OCI-LY1 (cell line): ENCODE data around the gene LIFR.

Experiments
- H2AFZ ChIP-seq: fragments of 200-600 bp; sonication (generic), shearing (Covaris generic); 2 replicates; pipeline ENCODE4 v1.6.0; 2014; ENCODE audit warnings: antibody characterized with exemption, mild to moderate bottlenecking, low read length
- H3F3A ChIP-seq: fragments of 200-600 bp; sonication (generic), shearing (Covaris generic); 2 replicates; pipeline ENCODE4 v1.6.0; 2014; ENCODE audit warnings: mild to moderate bottlenecking, antibody characterized with exemption, low read length, moderate library complexity; ENCODE audit not compliant: insufficient read depth
- H3K27ac ChIP-seq: fragments of 200-600 bp; sonication (generic); 2 replicates; pipeline ENCODE4 v1.5.1; 2014; ENCODE audit warnings: low read length, mixed run types, mild to moderate bottlenecking, low read depth; ENCODE audit not compliant: poor library complexity, severe bottlenecking
- H3K27me3 ChIP-seq: fragments of 200-600 bp; sonication (generic); 2 replicates; pipeline ENCODE4 v1.6.0; 2014; ENCODE audit warnings: antibody characterized with exemption, mild to moderate bottlenecking, low read length, moderate library complexity; ENCODE audit not compliant: insufficient read depth
- H3K36me3 ChIP-seq: fragments of 200-600 bp; sonication (generic); 2 replicates; pipeline ENCODE4 v1.6.1; 2014; ENCODE audit warnings: mild to moderate bottlenecking, antibody characterized with exemption, low read length, moderate library complexity, mixed read lengths; ENCODE audit not compliant: insufficient read depth
- H3K4me1 ChIP-seq: fragments of 200-600 bp; sonication (generic); 2 replicates; pipeline ENCODE4 v1.5.1; 2014; ENCODE audit warnings: mild to moderate bottlenecking, low read length, moderate library complexity; ENCODE audit not compliant: insufficient read depth, severe bottlenecking
- H3K4me2 ChIP-seq: fragments of 200-600 bp; sonication (generic), shearing (Covaris generic); 2 replicates; pipeline ENCODE4 v1.6.1; 2014; ENCODE audit warnings: low read length
- H3K4me3 ChIP-seq: fragments of 200-600 bp; sonication (generic); 2 replicates; pipeline ENCODE4 v1.5.1; 2014; ENCODE audit warnings: low read length, low read depth, mild to moderate bottlenecking, mixed read lengths; ENCODE audit not compliant: poor library complexity, severe bottlenecking
- H3K79me2 ChIP-seq: fragments of 200-600 bp; shearing (Covaris generic); 2 replicates; pipeline ENCODE4 v1.6.1; 2016; ENCODE audit warnings: mixed run types, low read length, mixed read lengths; ENCODE audit not compliant: insufficient read depth
- H3K9ac ChIP-seq: fragments of 200-600 bp; sonication (generic), shearing (Covaris generic); 2 replicates; pipeline ENCODE4 v1.6.1; 2014; ENCODE audit warnings: mild to moderate bottlenecking, low read length, mixed read lengths
- H3K9me2 ChIP-seq: fragments of 200-600 bp; sonication (generic), shearing (Covaris generic); 2 replicates; pipeline ENCODE4 v1.6.1; 2014; ENCODE audit warnings: low read depth, mild to moderate bottlenecking, low read length, mixed read lengths
- H3K9me3 ChIP-seq: fragments of 200-600 bp; shearing (Covaris generic); 2 replicates; pipeline ENCODE4 v1.6.1; 2014; ENCODE audit warnings: low read length, mixed read lengths
- H4K20me1 ChIP-seq: fragments of 200-600 bp; sonication (generic), shearing (Covaris generic); 2 replicates; pipeline ENCODE4 v1.6.0; 2016; ENCODE audit warnings: mild to moderate bottlenecking, low read length; ENCODE audit not compliant: insufficient read depth
- CTCF ChIP-seq: fragments of 200-600 bp; sonication (generic), shearing (Covaris generic); IDR thresholded peaks from 2 replicates; pipeline ENCODE4 v1.5.1; 2017; ENCODE audit warnings: mild to moderate bottlenecking, antibody characterized with exemption, low read length, moderate library complexity, mixed read lengths
- EZH2 ChIP-seq: fragments of 200-600 bp; sonication (generic), shearing (Covaris generic); IDR thresholded peaks from 2 replicates; pipeline ENCODE4 v1.8.0; 2017; ENCODE audit warnings: borderline replicate concordance, mixed run types, mild to moderate bottlenecking, antibody characterized with exemption, low read length, moderate library complexity, mixed read lengths

The LIFR gene

GRCh38 chr5:38453921-38454320, 102.5 kb downstream of the LIFR start:
- Histone ChIP-seq H3K27ac (no peak overlapping the region), H3K4me1 (no peaks in the 10 kb centered on the region), H2AFZ (no peak overlapping the region), H4K20me1 (no peaks in the 10 kb centered on the region), H3K4me2 (no peak overlapping the region), H3K9me2 (no peaks in the 10 kb centered on the region), H3K9ac (no peak overlapping the region), H3K9me3 (no peaks in the 10 kb centered on the region), H3K36me3 (no peaks in the 10 kb centered on the region), H3K4me3 (no peak overlapping the region), H3F3A (no peaks in the 10 kb centered on the region), H3K79me2 (no peaks in the 10 kb centered on the region), H3K27me3 (peaks cover 7% of the 10 kb centered on the region)
- TF ChIP-seq EZH2 (no peak), CTCF (no peak)

GRCh38 chr5:38453506-38453905, 102.9 kb downstream of the LIFR start:
- H3K79me2 ChIP-seq = no peaks in the 10 kb centered on the region
- H3K4me3 ChIP-seq = no peak overlapping the region
- H3K27ac ChIP-seq = no peak overlapping the region
- no peaks in the 10 kb centered on the region for H3K36me3 ChIP-seq
- no peak overlapping the region for H3K4me2 ChIP-seq
- no peaks in the 10 kb centered on the region for H4K20me1 ChIP-seq
- no peak overlapping the region for H3K9ac ChIP-seq
- no peaks in the 10 kb centered on the region for H3K9me2 ChIP-seq
- TF ChIP-seq CTCF (no peak), EZH2 (no peak)
- no peaks in the 10 kb centered on the region for H3F3A ChIP-seq
- H2AFZ ChIP-seq = no peak overlapping the region
- H3K27me3 ChIP-seq = peaks cover 7% of the 10 kb centered on the region
- H3K4me1 ChIP-seq = no peaks in the 10 kb centered on the region
- H3K9me3 ChIP-seq = no peaks in the 10 kb centered on the region

- H3K9ac ChIP-seq = no peak overlapping the region
- H3K79me2 ChIP-seq = no peaks in the 10 kb centered on the region
- no peak overlapping the region for H3K4me3 ChIP-seq
- H3K27ac ChIP-seq = no peak overlapping the region
- H3K36me3 ChIP-seq = no peaks in the 10 kb centered on the region
- no peak overlapping the region for H2AFZ ChIP-seq
- TF ChIP-seq CTCF = no peak
- no peak for TF ChIP-seq EZH2
- H3K4me1 ChIP-seq = no peaks in the 10 kb centered on the region
- no peak overlapping the region for H3K4me2 ChIP-seq
- no peaks in the 10 kb centered on the region for H3K9me3 ChIP-seq
- no peaks in the 10 kb centered on the region for H4K20me1 ChIP-seq
- H3K27me3 ChIP-seq = peaks cover 7% of the 10 kb centered on the region; the same call in 1 of the 2 replicates
- H3K9me2 ChIP-seq = no peaks in the 10 kb centered on the region
- H3F3A ChIP-seq = no peaks in the 10 kb centered on the region
These were observed 104.2 kb downstream of the LIFR start for GRCh38 chr5:38452201-38452600.
